Endothelial cell (in vitro differentiated cells): ENCODE results near the gene MYOG. TPM values are rescaled to one million over a fixed set of nuclear protein-coding genes. Genes with fewer than 3 reads are reported as not detected.

Source experiments
- DNase-seq: peaks from one replicate; pipeline ENCODE4 v3.0.0; 2021; ENCODE audit warnings: low spot score
- H3K27ac Mint-ChIP-seq: one replicate; pipeline ENCODE4 v1.8.0; 2021; ENCODE audit warnings: mixed read lengths, inconsistent platforms; ENCODE audit not compliant: unreplicated experiment
- H3K27me3 Mint-ChIP-seq: one replicate; pipeline ENCODE4 v1.8.0; 2021; ENCODE audit warnings: mild to moderate bottlenecking, moderate library complexity, mixed read lengths, inconsistent platforms; ENCODE audit not compliant: unreplicated experiment
- H3K36me3 Mint-ChIP-seq: one replicate; pipeline ENCODE4 v1.8.0; 2021; ENCODE audit warnings: mild to moderate bottlenecking, low read depth, mixed read lengths, inconsistent platforms; ENCODE audit not compliant: unreplicated experiment
- H3K4me1 Mint-ChIP-seq: one replicate; pipeline ENCODE4 v1.8.0; 2021; ENCODE audit warnings: mild to moderate bottlenecking, mixed read lengths, inconsistent platforms; ENCODE audit not compliant: unreplicated experiment
- H3K4me3 Mint-ChIP-seq: one replicate; pipeline ENCODE4 v1.8.0; 2021; ENCODE audit warnings: mild to moderate bottlenecking, mixed read lengths, inconsistent platforms; ENCODE audit not compliant: unreplicated experiment
- H3K9me3 Mint-ChIP-seq: one replicate; pipeline ENCODE4 v1.8.0; 2021; ENCODE audit warnings: mixed read lengths, inconsistent platforms; ENCODE audit not compliant: unreplicated experiment
- total RNA-seq: library from RNA; stranded (reverse); fragmentation: NEBNext Ultra II Directional; extraction: Animal tissue kit (Norgen Biotek cat#: 25700); gene quantifications from one replicate; pipeline ENCODE4 v1.2.1, GENCODE V29; 2021; ENCODE audit not compliant: unreplicated experiment
- TF ChIP-seq, protein P1 (sequence below): fragments of 200-600 bp; sonication (generic); IDR thresholded peaks from one replicate; pipeline ENCODE4 v1.5.0; 2021; ENCODE audit warnings: antibody characterized with exemption; ENCODE audit not compliant: unreplicated experiment

MYOG gene
- total RNA-seq, 1 donor from 2014 or later, result 15.7 TPM

DNA sequence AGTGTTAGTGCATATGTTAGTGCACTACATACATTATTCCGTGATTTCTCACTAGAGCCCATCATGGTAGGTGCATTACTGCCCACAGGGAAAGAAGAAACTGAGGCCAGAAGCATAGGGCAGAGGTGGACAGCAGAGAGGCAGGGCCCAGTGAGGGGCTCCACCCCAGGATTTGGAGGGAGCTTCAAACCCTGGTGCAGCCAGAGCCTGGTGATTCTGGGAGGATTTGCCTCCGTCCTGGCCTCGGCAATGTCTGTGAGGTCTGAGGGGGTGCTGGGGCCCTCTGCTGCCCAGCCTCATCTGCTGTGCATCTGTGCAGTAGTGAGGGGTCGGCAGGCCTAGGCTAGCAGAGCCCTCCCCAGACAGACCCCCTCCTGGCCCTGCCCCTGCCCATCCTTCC, 36.7 kb downstream of the MYOG start:
- Mint-ChIP-seq H3K4me3 (no peak overlapping the region), H3K9me3 (no peaks in the 10 kb centered on the region), H3K4me1 (no peaks in the 10 kb centered on the region), H3K27me3 (peaks cover 10% of the 10 kb centered on the region), H3K36me3 (peaks cover 5% of the 10 kb centered on the region), H3K27ac (no peak overlapping the region)
- TF ChIP-seq, protein P1, sequence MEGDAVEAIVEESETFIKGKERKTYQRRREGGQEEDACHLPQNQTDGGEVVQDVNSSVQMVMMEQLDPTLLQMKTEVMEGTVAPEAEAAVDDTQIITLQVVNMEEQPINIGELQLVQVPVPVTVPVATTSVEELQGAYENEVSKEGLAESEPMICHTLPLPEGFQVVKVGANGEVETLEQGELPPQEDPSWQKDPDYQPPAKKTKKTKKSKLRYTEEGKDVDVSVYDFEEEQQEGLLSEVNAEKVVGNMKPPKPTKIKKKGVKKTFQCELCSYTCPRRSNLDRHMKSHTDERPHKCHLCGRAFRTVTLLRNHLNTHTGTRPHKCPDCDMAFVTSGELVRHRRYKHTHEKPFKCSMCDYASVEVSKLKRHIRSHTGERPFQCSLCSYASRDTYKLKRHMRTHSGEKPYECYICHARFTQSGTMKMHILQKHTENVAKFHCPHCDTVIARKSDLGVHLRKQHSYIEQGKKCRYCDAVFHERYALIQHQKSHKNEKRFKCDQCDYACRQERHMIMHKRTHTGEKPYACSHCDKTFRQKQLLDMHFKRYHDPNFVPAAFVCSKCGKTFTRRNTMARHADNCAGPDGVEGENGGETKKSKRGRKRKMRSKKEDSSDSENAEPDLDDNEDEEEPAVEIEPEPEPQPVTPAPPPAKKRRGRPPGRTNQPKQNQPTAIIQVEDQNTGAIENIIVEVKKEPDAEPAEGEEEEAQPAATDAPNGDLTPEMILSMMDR, result no peak
- DNase-seq, result no peak

GRCh38 chr1:203048555-203049051, 37.2 kb downstream of the MYOG start:
- H3K9me3 Mint-ChIP-seq, result no peaks in the 10 kb centered on the region
- H3K27ac Mint-ChIP-seq, result no peak overlapping the region
- TF ChIP-seq, protein P1, result no peak
- no peak overlapping the region for H3K4me3 Mint-ChIP-seq
- peaks cover 5% of the 10 kb centered on the region for H3K36me3 Mint-ChIP-seq
- peak; percentile 47 for DNase-seq
- H3K4me1 Mint-ChIP-seq, result no peaks in the 10 kb centered on the region
- H3K27me3 Mint-ChIP-seq, result peaks cover 10% of the 10 kb centered on the region

DNA sequence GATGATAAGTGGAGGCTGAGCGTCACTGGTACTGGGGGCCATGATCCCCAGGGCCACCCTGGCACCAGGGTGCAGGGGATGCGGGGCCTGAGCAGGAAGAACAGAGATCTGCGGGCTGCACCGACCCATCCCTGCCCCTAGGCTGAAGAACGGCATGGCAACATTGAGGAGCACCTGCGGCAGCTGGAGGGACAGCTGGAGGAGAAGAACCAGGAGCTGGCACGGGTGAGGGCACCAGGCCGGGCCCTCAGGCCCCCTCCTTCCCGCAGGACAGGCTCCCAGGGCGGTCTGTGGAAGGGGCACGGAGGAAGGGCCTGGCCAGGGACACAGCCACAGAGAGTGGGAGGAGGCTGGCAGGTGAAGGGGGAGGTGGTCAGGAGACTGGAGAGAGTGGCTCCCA, 37.7 kb downstream of the MYOG start:
- peaks cover 10% of the 10 kb centered on the region for H3K27me3 Mint-ChIP-seq
- H3K36me3 Mint-ChIP-seq, result peaks cover 7% of the 10 kb centered on the region
- peak overlapping the region; percentile 39 for H3K27ac Mint-ChIP-seq
- DNase-seq, result no peak
- no peaks in the 10 kb centered on the region for H3K4me1 Mint-ChIP-seq
- H3K4me3 Mint-ChIP-seq, result no peak overlapping the region
- no peaks in the 10 kb centered on the region for H3K9me3 Mint-ChIP-seq
- TF ChIP-seq, protein P1, result no peak

DNA sequence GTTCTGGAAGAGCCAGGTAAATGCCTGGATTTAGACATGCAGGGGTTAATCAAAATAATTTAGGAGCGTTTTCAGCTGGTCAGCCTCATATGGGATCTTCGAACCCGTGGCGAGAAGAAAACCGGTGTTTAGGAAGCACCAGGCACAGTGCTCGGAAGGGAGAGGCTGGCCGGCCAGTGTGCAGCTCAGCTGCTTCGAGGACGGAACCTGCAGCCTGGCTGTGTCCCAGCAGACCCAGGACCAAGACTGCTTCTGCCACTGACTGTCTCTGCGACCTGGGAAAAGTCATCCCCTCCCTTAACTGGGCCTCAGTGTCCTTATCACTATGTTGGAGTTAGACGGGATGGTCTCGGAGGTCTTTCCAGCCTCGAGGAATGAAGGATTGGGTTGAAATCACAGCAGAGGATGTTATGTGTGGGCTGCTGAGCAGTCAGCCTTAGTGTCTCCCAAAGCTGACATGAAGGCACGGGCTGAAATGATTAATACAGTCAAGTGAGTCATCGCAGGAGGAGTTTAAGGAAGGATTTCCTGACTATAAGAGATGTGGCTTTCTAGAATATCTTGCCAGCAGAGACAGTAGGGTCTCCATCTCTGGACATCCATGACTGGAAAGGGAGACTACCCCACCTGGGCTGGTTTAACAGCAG, 38.7 kb downstream of the MYOG start:
- peaks cover 9% of the 10 kb centered on the region for H3K27me3 Mint-ChIP-seq

More for the DNA sequence above, 38.7 kb downstream of the MYOG start:
- no peak for DNase-seq
- no peaks in the 10 kb centered on the region for H3K4me1 Mint-ChIP-seq
- H3K9me3 Mint-ChIP-seq, result no peaks in the 10 kb centered on the region
- TF ChIP-seq, protein P1, result no peak
- H3K36me3 Mint-ChIP-seq, result peaks cover 9% of the 10 kb centered on the region
- H3K4me3 Mint-ChIP-seq, result no peak overlapping the region
- H3K27ac Mint-ChIP-seq, result no peak overlapping the region
